Gastrocnemius medialis (tissue), 4 donors: Measurements from ENCODE around the gene DLEC1. TPM values are rescaled to one million over a fixed set of nuclear protein-coding genes. Genes with fewer than 3 reads are reported as not detected.

Source experiments
- ATAC-seq, 2 donors: fragments of 150-250 bp; one replicate each; pipeline ENCODE4 v1.9.1; 2016
- DNase-seq, 2 donors: peaks; one replicate each; pipeline ENCODE4 v3.0.0-alpha.2; 2019
- H3K27ac ChIP-seq, 4 donors: fragments of 200-600 bp; sonication (generic); 1 replicate in 1 of 4; 2 replicates in 3 of 4; pipeline ENCODE4 v1.5.1; 2016 to 2018; ENCODE audit warnings: mild to moderate bottlenecking in 2 of 4, moderate library complexity in 1 of 4
- H3K27me3 ChIP-seq, 3 donors: fragments of 200-600 bp; sonication (generic) in 2 of 3; 1 replicate in 1 of 3; 2 replicates in 2 of 3; pipeline versions ENCODE4 v1.5.1 to v1.6.0; 2016 to 2019; ENCODE audit warnings: mild to moderate bottlenecking in 1 of 3, moderate library complexity in 1 of 3
- H3K36me3 ChIP-seq, 2 donors: fragments of 200-600 bp; sonication (generic) in 1 of 2; one replicate each; pipeline ENCODE4 v1.5.1; 2017 to 2018
- H3K4me1 ChIP-seq, 2 donors: fragments of 200-600 bp; sonication (generic) in 1 of 2; one replicate each; pipeline ENCODE4 v1.5.1; 2016 to 2017; ENCODE audit warnings: mild to moderate bottlenecking in 2 of 2
- H3K4me3 ChIP-seq, 4 donors: fragments of 200-600 bp; sonication (generic) in 3 of 4; 1 replicate in 1 of 4; 2 replicates in 3 of 4; pipeline ENCODE4 v1.5.1; 2016 to 2019; ENCODE audit warnings: mild to moderate bottlenecking in 2 of 4
- H3K9me3 ChIP-seq, 3 donors: fragments of 200-600 bp; sonication (generic) in 2 of 3; 1 replicate in 1 of 3; 2 replicates in 2 of 3; pipeline ENCODE4 v1.5.1; 2016 to 2019
- POLR2A ChIP-seq, 2 donors: fragments of 450-650 bp; IDR thresholded peaks; one replicate each; pipeline ENCODE4 v1.6.1; 2017; ENCODE audit warnings: antibody characterized with exemption in 2 of 2, mild to moderate bottlenecking in 2 of 2, moderate library complexity in 2 of 2
- in situ Hi-C, 4 donors: fragments of 200-750 bp; cut with MboI; loops; one replicate each; pipeline versions ENCODE4 v1.15.0 to v1.8.0; 2017; ENCODE audit warnings: low sequenced_read_pairs in 4 of 4
- intact Hi-C: fragments of 100-400 bp; cut with DNase I; formaldehyde crosslinking; loops from one replicate; pipeline ENCODE4 v1.15.1; 2023; ENCODE audit warnings: low total_unique reads
- total RNA-seq, 4 donors: library from RNA; depleted of rRNA; stranded (reverse); fragments of >200 nt; gene quantifications; one replicate each; pipeline versions ENCODE4 v1.1.0 to v1.2.3, GENCODE V29; 2016
- TF ChIP-seq, protein P1 (sequence below), 5 experiments: fragments of 450-650 bp in 3 of 5; fragments of 200-600 bp in 2 of 5; sonication (generic) in 2 of 5; IDR thresholded peaks in 4 of 5; conservative IDR thresholded peaks in 1 of 5; 1 replicate in 4 of 5; 2 replicates in 1 of 5; pipeline ENCODE4 v1.5.1; 2016 to 2019; ENCODE audit warnings: antibody characterized with exemption in 5 of 5, mild to moderate bottlenecking in 3 of 5, moderate library complexity in 3 of 5

Gene DLEC1
- total RNA-seq, 4 donors from 2014 or later, result not detected

- H3K9me3 ChIP-seq, result no peaks in the 10 kb centered on the region
- no peak overlapping the region for H3K4me3 ChIP-seq
- no peaks in the 10 kb centered on the region for H3K36me3 ChIP-seq
- ATAC-seq (peak in 1 of 2 donors; percentile 49), DNase-seq (peak in 1 of 2 donors; percentile 60)
- peaks cover 10 to 11% of the 10 kb centered on the region in 2 donors for H3K4me1 ChIP-seq
- intact Hi-C loops (no loop called here), in situ Hi-C loops (no loop called here)
- TF ChIP-seq POLR2A (IDR thresholded peaks at IDR 0.05), result no peak
- TF ChIP-seq, protein P1, sequence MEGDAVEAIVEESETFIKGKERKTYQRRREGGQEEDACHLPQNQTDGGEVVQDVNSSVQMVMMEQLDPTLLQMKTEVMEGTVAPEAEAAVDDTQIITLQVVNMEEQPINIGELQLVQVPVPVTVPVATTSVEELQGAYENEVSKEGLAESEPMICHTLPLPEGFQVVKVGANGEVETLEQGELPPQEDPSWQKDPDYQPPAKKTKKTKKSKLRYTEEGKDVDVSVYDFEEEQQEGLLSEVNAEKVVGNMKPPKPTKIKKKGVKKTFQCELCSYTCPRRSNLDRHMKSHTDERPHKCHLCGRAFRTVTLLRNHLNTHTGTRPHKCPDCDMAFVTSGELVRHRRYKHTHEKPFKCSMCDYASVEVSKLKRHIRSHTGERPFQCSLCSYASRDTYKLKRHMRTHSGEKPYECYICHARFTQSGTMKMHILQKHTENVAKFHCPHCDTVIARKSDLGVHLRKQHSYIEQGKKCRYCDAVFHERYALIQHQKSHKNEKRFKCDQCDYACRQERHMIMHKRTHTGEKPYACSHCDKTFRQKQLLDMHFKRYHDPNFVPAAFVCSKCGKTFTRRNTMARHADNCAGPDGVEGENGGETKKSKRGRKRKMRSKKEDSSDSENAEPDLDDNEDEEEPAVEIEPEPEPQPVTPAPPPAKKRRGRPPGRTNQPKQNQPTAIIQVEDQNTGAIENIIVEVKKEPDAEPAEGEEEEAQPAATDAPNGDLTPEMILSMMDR (IDR thresholded peaks at IDR 0.05 in 4 of 5, conservative IDR thresholded peaks at IDR 0.05 in 1 of 5), result peak; percentile 69 to 87 (median 83)
- H3K27me3 ChIP-seq, result no peaks in the 10 kb centered on the region
- no peak overlapping the region for H3K27ac ChIP-seq
Observed at GRCh38 chr3:37996785-37997301, 42.2 kb upstream of the DLEC1 start.

- H3K27me3 ChIP-seq, result no peaks in the 10 kb centered on the region
- H3K36me3 ChIP-seq, result no peaks in the 10 kb centered on the region
- DNase-seq (no peak), ATAC-seq (no peak)
- TF ChIP-seq, protein P1 (IDR thresholded peaks at IDR 0.05 in 4 of 5, conservative IDR thresholded peaks at IDR 0.05 in 1 of 5), result no peak
- no peak for TF ChIP-seq POLR2A (IDR thresholded peaks at IDR 0.05)
- no peak overlapping the region for H3K27ac ChIP-seq
- H3K4me1 ChIP-seq, result peaks cover 10 to 11% of the 10 kb centered on the region in 2 donors
- H3K9me3 ChIP-seq, result no peaks in the 10 kb centered on the region
- intact Hi-C loops (no loop called here), in situ Hi-C loops (no loop called here)
- no peak overlapping the region for H3K4me3 ChIP-seq
Observed at GRCh38 chr3:37997342-37997741, 41.7 kb upstream of the DLEC1 start.

DNA sequence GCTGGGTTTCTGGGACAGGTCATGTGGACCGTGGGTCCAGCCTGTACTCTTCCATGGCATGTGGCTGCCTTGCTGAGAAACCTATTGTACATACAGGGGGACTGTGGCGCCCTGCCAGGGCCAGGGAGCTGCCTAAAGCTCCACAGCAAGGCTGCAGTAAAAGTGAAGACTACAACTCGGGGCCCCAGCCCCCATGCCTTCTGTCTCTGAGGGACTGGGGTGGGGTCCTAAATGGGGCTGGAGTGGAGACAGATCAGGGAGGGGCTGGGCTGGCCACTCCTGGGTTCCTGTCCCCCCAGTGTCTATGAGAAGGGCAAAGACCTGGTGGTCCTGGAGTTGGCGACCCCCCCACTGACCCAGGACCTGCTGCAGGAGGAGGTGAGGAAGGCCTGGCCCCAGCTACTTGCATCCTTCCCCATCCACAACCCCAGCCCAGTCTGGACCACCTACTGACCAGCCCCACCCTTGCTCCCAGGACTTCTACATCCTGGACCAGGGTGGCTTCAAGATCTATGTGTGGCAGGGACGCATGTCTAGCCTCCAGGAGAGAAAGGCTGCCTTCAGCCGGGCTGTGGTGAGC, 41.1 kb upstream of the DLEC1 start:
- H3K4me3 ChIP-seq, result peak overlapping the region in 1 of 4 donors; percentile 71
- peak overlapping the region; percentile 73 to 86 (median 81) for H3K27ac ChIP-seq
- intact Hi-C loops, result no loop called here

DNA sequence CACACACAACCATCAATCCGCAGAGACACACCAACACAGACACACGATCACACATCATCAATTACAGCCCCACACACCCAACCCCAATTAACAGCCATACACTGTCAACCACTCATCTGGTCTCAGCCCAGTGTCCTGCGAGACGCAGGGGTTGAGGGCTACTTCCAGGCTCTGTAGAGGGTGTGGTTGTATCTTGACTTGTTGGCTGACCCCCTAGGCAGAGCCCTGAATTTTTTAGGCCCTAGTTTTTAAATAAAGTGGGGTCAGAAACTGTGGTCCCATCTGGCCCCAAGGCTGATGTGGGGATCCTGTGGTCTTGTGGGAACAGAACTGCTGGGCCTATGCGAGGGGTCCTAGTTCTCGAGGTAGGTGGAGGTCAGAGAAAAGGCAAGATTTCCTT, 39.2 kb upstream of the DLEC1 start:
- intact Hi-C loops, result no loop called here
- H3K4me1 ChIP-seq, result peaks cover 5 to 7% of the 10 kb centered on the region in 2 donors
- in situ Hi-C loops, result no loop called here

More for the DNA sequence above, 41.1 kb upstream of the DLEC1 start:
- in situ Hi-C loops, result no loop called here
- Histone ChIP-seq H3K4me1 (peaks cover 10 to 11% of the 10 kb centered on the region in 2 donors), H3K36me3 (no peaks in the 10 kb centered on the region), H3K27me3 (no peaks in the 10 kb centered on the region), H3K9me3 (no peaks in the 10 kb centered on the region)
- no peak for ATAC-seq
- no peak for TF ChIP-seq POLR2A (IDR thresholded peaks at IDR 0.05)
- TF ChIP-seq, protein P1 (IDR thresholded peaks at IDR 0.05 in 4 of 5, conservative IDR thresholded peaks at IDR 0.05 in 1 of 5), result no peak
- peak in 1 of 2 donors; percentile 20 for DNase-seq

More for the DNA sequence above, 39.2 kb upstream of the DLEC1 start:
- DNase-seq, result peak in 1 of 2 donors; percentile 7
- no peaks in the 10 kb centered on the region for H3K27me3 ChIP-seq
- no peak for ATAC-seq
- H3K9me3 ChIP-seq, result no peaks in the 10 kb centered on the region
- no peaks in the 10 kb centered on the region for H3K36me3 ChIP-seq
- no peak overlapping the region for H3K4me3 ChIP-seq
- H3K27ac ChIP-seq, result no peak overlapping the region
- TF ChIP-seq, protein P1 (IDR thresholded peaks at IDR 0.05 in 4 of 5, conservative IDR thresholded peaks at IDR 0.05 in 1 of 5), result no peak
- no peak for TF ChIP-seq POLR2A (IDR thresholded peaks at IDR 0.05)
